GM18870 (cell line): ENCODE measurements around the gene SS18L1.

Source experiments
- ATAC-seq: cut with Tn5 transposase; IDR thresholded peaks from one replicate; pipeline ENCODE4 v1.9.1; 2021; ENCODE audit warnings: moderate library complexity; ENCODE audit not compliant: unreplicated experiment

Gene SS18L1

GRCh38 chr20:62222972-62223371, 79.4 kb downstream of the SS18L1 start:
- ATAC-seq: no peak

- no peak for ATAC-seq
Measured at GRCh38 chr20:62223571-62223970, 80.0 kb downstream of the SS18L1 start.

DNA sequence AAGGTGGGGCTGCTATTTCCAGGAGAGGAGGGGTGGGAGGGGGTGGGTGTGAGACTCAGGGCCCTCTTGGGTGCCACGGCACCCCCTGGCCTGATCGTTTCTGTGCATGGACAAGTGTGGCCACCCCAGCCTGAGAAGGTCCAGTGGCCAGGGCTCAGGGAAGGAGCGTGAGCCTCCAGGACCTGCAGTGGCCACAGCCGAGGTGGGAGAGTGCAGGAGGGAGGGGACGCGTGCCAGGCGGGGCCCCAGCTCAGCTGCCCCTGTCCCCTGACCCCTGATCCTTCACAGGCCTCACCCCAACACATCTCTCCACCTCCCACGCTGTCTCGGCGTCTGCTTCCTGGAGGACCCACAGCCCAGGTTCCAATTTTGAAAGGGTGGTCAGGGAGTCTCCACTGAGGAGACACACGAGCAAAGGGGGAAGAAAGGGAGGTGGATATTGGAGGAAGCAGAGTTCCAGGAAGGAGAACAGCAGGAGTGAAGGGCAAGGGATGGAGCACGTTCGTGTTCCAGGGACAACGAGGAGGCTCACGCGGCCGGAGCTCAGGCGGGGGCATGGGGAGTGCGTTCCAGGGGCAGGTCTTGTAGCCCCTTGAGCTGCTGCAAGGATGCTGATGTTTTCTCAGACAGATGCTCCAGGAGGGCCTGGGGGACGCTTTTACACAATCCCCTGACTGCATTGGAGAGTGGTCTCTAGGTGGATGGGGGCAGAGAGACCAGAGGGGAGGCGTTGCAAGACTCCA, 80.7 kb downstream of the SS18L1 start:
- no peak for ATAC-seq

GRCh38 chr20:62225026-62225425, 81.5 kb downstream of the SS18L1 start:
- no peak for ATAC-seq

- no peak for ATAC-seq
Measured at GRCh38 chr20:62225820-62226635, 82.5 kb downstream of the SS18L1 start.

DNA sequence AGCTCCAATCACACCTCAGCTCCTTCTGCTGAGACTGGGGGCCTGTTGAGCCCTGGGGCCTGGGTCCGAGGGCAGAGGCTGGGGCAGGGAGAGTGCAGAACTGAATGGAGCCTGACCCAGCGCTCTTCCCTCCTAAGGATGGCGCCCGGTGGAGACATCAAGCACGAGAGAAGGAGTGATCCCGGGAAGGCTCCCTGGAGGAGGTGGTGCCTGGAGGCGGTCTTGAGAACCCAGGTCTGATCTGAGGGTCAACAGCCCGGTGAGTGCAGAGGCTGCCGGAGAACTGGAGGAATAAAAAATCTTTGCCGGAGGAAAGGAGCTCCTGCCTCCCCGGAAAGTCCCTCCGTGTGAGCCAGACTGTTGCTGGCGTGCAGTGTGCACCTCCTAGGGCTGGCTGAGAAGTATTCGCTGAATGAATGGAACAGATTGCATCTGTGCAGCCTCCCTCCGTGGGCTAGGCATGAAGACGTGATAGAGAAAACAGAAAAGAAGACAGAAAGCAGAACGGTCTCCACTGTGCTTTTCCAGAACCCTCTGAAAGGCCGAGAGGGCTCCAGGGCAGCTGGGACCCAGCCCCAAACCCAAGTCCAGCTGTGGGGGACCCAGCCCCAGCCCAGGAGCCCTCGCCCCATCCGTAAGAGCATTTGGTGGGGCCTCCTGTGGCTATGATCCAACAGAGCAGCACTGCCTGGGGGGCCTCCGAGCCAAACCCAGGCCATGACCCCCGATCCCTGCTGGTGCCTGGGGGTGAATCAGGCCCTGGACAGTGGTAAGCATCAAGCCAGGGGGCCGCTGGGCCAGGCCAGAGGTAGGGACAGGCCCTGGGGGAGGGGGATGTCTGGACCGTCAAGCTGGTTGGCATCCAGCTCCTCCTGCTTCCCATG, 83.4 kb downstream of the SS18L1 start:
- ATAC-seq: no peak

DNA sequence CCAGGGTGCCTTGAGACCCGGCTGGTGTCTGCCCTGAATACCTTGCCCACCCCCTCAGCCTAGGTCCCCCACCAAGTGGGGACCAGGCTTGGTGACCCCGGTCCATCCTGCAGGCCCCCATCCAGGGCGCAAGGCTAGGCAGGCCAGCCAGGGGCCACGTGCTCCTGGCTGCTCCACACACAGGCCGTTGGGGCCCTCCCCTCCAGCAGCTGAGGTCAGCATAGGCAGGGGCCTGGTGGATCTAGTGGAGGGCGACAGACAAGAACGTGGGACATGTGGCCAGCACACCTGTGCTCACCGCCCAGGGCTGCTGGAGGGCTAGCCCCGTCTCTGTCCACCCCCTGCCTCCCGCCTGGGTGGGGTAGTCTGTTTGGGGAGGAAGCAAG, 84.0 kb downstream of the SS18L1 start:
- ATAC-seq: no peak

DNA sequence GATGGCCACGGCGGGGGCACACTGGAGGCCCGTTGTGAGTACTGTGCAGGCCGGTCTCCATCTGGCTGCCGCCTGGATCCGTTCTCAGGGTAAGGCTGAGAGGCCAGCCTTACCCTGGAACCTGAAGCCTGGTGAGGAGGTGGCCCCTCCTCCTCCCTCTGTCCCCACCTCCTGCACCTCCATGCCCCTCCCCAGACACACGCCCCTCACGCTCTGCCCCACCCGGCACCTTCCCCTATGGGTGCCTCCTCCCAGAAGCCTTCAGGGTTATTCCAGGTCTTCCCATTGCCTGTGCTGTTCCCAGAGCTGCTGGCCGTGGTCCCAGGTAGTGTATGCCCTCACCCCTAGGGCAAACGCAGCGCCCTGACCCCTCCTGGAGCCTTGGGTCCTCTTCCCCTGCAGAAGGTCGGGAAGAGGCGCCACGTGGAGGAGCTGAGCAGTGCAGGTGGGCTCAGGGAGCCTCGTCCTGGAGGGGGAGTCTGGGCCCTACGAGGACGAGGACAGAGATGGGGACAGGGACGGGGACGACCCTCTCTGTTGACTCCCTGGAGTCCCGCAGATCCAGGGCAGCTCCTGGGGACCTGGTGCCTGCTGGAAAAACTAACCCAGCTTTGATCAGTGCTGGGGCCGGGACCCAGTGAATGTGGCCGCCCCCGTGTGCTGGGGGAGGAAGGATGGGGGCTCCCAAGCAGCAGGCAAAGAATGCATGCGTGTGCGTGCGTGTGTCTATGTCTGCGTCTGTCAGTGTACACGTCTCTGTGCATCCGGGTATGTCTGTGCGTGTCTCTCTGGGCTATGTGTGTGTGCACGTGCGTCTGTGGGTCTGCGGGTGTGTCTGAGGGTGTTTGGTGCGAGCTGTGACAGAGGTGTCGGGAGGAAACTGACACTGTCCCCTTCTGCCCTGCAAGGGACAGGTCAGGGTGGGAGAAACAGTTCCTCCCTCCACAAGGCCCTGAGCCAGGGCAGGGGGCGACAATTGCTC, 84.7 kb downstream of the SS18L1 start:
- no peak for ATAC-seq

DNA sequence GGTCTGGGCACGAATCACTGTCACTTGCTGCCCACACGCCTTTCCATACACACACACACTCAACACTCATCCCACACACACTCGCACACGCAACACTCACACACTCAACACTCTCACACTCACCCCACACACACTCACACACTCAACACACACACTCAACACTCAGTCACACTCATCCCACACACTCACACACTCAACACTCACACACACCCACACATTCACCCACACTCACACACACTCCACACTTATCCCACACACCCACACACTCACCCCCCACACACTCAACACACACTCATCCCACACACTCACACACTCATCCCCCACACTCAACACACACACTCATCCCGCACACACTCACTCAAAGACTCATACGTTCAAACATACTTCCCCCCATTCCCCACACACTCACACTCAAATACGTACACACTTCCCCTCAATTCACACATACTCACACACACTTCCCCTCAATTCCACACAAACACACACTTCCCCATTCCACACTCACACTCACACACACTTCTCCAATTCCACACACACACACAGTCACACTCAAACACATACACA, 85.5 kb downstream of the SS18L1 start:
- ATAC-seq: no peak

DNA sequence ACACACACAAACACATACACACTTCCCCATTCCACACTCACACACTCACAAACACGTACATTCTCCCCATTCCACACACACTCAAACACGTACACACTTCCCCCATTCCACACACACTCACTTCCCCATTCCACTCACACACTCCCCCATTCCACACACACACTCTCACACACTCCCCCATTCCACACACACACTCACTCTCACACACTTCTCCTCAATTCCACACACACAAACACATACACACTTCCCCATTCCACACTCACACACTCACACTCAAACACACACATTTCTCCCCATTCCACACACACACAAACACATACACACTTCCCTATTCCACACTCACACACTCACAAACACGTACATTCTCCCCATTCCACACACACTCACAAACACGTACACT, 86.1 kb downstream of the SS18L1 start:
- ATAC-seq: no peak

- ATAC-seq: no peak
Measured at GRCh38 chr20:62230276-62230675, 86.7 kb downstream of the SS18L1 start.

GRCh38 chr20:62230696-62231095, 87.1 kb downstream of the SS18L1 start:
- ATAC-seq: no peak

GRCh38 chr20:62231292-62231691, 87.7 kb downstream of the SS18L1 start:
- no peak for ATAC-seq
